OCI-LY1 (cell line): ENCODE data around the gene MGAT5B.
"Not testable (repeated sequence)": the region's sequence is repeated elsewhere in the genome, so short reads cannot be mapped to it uniquely, and the experiment has no call there.

ENCODE experiments used
- H2AFZ ChIP-seq: fragments of 200-600 bp; sonication (generic), shearing (Covaris generic); 2 replicates; pipeline ENCODE4 v1.6.0; 2014; ENCODE audit warnings: antibody characterized with exemption, mild to moderate bottlenecking, low read length
- H3F3A ChIP-seq: fragments of 200-600 bp; sonication (generic), shearing (Covaris generic); 2 replicates; pipeline ENCODE4 v1.6.0; 2014; ENCODE audit warnings: mild to moderate bottlenecking, antibody characterized with exemption, low read length, moderate library complexity; ENCODE audit not compliant: insufficient read depth
- H3K27ac ChIP-seq: fragments of 200-600 bp; sonication (generic); 2 replicates; pipeline ENCODE4 v1.5.1; 2014; ENCODE audit warnings: low read length, mixed run types, mild to moderate bottlenecking, low read depth; ENCODE audit not compliant: poor library complexity, severe bottlenecking
- H3K27me3 ChIP-seq: fragments of 200-600 bp; sonication (generic); 2 replicates; pipeline ENCODE4 v1.6.0; 2014; ENCODE audit warnings: antibody characterized with exemption, mild to moderate bottlenecking, low read length, moderate library complexity; ENCODE audit not compliant: insufficient read depth
- H3K36me3 ChIP-seq: fragments of 200-600 bp; sonication (generic); 2 replicates; pipeline ENCODE4 v1.6.1; 2014; ENCODE audit warnings: mild to moderate bottlenecking, antibody characterized with exemption, low read length, moderate library complexity, mixed read lengths; ENCODE audit not compliant: insufficient read depth
- H3K4me1 ChIP-seq: fragments of 200-600 bp; sonication (generic); 2 replicates; pipeline ENCODE4 v1.5.1; 2014; ENCODE audit warnings: mild to moderate bottlenecking, low read length, moderate library complexity; ENCODE audit not compliant: insufficient read depth, severe bottlenecking
- H3K4me2 ChIP-seq: fragments of 200-600 bp; sonication (generic), shearing (Covaris generic); 2 replicates; pipeline ENCODE4 v1.6.1; 2014; ENCODE audit warnings: low read length
- H3K4me3 ChIP-seq: fragments of 200-600 bp; sonication (generic); 2 replicates; pipeline ENCODE4 v1.5.1; 2014; ENCODE audit warnings: low read length, low read depth, mild to moderate bottlenecking, mixed read lengths; ENCODE audit not compliant: poor library complexity, severe bottlenecking
- H3K79me2 ChIP-seq: fragments of 200-600 bp; shearing (Covaris generic); 2 replicates; pipeline ENCODE4 v1.6.1; 2016; ENCODE audit warnings: mixed run types, low read length, mixed read lengths; ENCODE audit not compliant: insufficient read depth
- H3K9ac ChIP-seq: fragments of 200-600 bp; sonication (generic), shearing (Covaris generic); 2 replicates; pipeline ENCODE4 v1.6.1; 2014; ENCODE audit warnings: mild to moderate bottlenecking, low read length, mixed read lengths
- H3K9me2 ChIP-seq: fragments of 200-600 bp; sonication (generic), shearing (Covaris generic); 2 replicates; pipeline ENCODE4 v1.6.1; 2014; ENCODE audit warnings: low read depth, mild to moderate bottlenecking, low read length, mixed read lengths
- H3K9me3 ChIP-seq: fragments of 200-600 bp; shearing (Covaris generic); 2 replicates; pipeline ENCODE4 v1.6.1; 2014; ENCODE audit warnings: low read length, mixed read lengths
- H4K20me1 ChIP-seq: fragments of 200-600 bp; sonication (generic), shearing (Covaris generic); 2 replicates; pipeline ENCODE4 v1.6.0; 2016; ENCODE audit warnings: mild to moderate bottlenecking, low read length; ENCODE audit not compliant: insufficient read depth
- EZH2 ChIP-seq: fragments of 200-600 bp; sonication (generic), shearing (Covaris generic); IDR thresholded peaks from 2 replicates; pipeline ENCODE4 v1.8.0; 2017; ENCODE audit warnings: borderline replicate concordance, mixed run types, mild to moderate bottlenecking, antibody characterized with exemption, low read length, moderate library complexity, mixed read lengths
- TF ChIP-seq, protein P1 (sequence below): fragments of 200-600 bp; sonication (generic), shearing (Covaris generic); IDR thresholded peaks from 2 replicates; pipeline ENCODE4 v1.5.1; 2017; ENCODE audit warnings: mild to moderate bottlenecking, antibody characterized with exemption, low read length, moderate library complexity, mixed read lengths

The MGAT5B gene

GRCh38 chr17:76845541-76846017 lies 22.6 kb upstream of the MGAT5B start:
- no peaks in the 10 kb centered on the region for H3K9me2 ChIP-seq
- H3K36me3 ChIP-seq = no peaks in the 10 kb centered on the region
- H3K4me1 ChIP-seq = no peaks in the 10 kb centered on the region
- no peaks in the 10 kb centered on the region for H3K9me3 ChIP-seq
- no peaks in the 10 kb centered on the region for H4K20me1 ChIP-seq
- no peak overlapping the region for H3K9ac ChIP-seq
- H3K79me2 ChIP-seq = no peaks in the 10 kb centered on the region
- no peak overlapping the region for H2AFZ ChIP-seq
- TF ChIP-seq, protein P1, sequence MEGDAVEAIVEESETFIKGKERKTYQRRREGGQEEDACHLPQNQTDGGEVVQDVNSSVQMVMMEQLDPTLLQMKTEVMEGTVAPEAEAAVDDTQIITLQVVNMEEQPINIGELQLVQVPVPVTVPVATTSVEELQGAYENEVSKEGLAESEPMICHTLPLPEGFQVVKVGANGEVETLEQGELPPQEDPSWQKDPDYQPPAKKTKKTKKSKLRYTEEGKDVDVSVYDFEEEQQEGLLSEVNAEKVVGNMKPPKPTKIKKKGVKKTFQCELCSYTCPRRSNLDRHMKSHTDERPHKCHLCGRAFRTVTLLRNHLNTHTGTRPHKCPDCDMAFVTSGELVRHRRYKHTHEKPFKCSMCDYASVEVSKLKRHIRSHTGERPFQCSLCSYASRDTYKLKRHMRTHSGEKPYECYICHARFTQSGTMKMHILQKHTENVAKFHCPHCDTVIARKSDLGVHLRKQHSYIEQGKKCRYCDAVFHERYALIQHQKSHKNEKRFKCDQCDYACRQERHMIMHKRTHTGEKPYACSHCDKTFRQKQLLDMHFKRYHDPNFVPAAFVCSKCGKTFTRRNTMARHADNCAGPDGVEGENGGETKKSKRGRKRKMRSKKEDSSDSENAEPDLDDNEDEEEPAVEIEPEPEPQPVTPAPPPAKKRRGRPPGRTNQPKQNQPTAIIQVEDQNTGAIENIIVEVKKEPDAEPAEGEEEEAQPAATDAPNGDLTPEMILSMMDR = no peak
- TF ChIP-seq EZH2 = no peak
- peaks cover 12% of the 10 kb centered on the region for H3K27me3 ChIP-seq
- H3K27ac ChIP-seq = no peak overlapping the region
- no peak overlapping the region for H3K4me2 ChIP-seq
- H3K4me3 ChIP-seq = no peak overlapping the region
- H3F3A ChIP-seq = no peaks in the 10 kb centered on the region

DNA sequence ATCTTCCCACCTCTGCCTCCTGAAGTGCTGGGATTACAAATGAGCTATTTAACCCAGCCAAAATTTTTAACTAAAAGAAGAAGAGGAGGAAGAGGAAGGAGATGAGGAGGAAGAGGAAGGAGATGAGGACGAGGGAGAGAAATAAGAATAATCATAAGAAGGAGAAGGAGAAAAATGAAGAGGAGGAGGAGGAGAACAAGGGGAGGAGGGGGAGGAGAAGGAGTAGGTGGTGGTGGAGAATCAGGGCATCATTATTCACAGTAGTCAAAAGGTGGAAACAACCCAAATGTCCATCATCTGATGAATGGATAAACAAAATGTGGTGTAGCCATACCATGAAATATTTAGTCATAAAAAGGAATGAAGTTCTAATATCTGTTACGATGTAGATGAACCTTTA lies 21.2 kb upstream of the MGAT5B start:
- Histone ChIP-seq H3K4me1 (no peaks in the 10 kb centered on the region), H4K20me1 (no peaks in the 10 kb centered on the region), H3K27ac (no peak overlapping the region), H3F3A (no peaks in the 10 kb centered on the region), H3K4me3 (no peak overlapping the region), H3K36me3 (no peaks in the 10 kb centered on the region), H3K9me2 (no peaks in the 10 kb centered on the region), H3K9ac (no peak overlapping the region), H2AFZ (no peak overlapping the region), H3K27me3 (peaks cover 10% of the 10 kb centered on the region), H3K4me2 (no peak overlapping the region), H3K79me2 (no peaks in the 10 kb centered on the region), H3K9me3 (no peaks in the 10 kb centered on the region)
- TF ChIP-seq EZH2 = no peak
- TF ChIP-seq, protein P1 = no peak

DNA sequence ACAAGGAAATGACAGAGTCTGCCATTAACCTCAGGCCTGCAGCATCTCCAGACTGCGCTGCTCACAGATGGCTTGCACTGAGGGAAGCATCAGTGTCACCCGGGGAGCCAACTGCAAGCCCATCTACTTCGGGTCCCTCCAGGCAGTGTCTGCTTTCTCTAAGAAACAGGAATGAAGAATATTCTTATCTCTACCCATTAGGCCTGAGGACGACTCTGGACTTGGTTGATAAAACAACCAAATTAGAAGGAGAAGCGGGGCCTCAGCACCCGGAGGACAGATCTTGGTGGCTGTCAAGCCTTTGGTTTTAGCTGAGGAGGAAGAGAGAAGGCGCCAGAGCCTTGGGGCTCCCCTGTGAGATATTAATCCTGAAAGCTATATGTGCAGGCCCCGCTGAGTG lies 19.5 kb upstream of the MGAT5B start:
- TF ChIP-seq EZH2 = no peak
- TF ChIP-seq, protein P1 = no peak
- no peaks in the 10 kb centered on the region for H3K36me3 ChIP-seq
- no peak overlapping the region for H3K9ac ChIP-seq
- H3K27ac ChIP-seq = no peak overlapping the region
- no peaks in the 10 kb centered on the region for H3F3A ChIP-seq
- no peaks in the 10 kb centered on the region for H3K9me2 ChIP-seq
- no peaks in the 10 kb centered on the region for H4K20me1 ChIP-seq
- peaks cover 10% of the 10 kb centered on the region for H3K27me3 ChIP-seq
- no peak overlapping the region for H3K4me2 ChIP-seq
- no peak overlapping the region for H2AFZ ChIP-seq
- no peak overlapping the region for H3K4me3 ChIP-seq
- no peaks in the 10 kb centered on the region for H3K4me1 ChIP-seq
- H3K79me2 ChIP-seq = no peaks in the 10 kb centered on the region
- H3K9me3 ChIP-seq = no peaks in the 10 kb centered on the region

DNA sequence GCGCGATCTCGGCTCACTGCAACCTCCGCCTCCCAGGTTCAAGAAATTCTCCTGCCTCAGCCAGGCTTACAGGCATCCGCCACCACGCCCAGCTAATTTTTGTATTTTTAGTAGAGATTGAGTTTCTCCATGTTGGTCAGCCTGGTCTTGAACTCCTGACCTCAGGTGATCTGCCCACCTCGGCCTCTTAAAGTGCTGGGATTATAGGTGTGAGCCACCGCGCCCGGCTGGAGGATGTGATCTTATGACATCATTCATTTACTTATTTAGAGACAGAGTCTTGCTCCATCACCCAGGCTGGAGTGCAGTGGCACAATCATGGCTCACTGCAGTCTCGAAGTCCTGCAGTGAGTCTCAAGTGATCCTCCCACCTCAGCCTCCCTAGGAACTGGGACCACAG lies 19.0 kb upstream of the MGAT5B start:
- not testable (repeated sequence) for H3F3A ChIP-seq, H3K27me3 ChIP-seq, H4K20me1 ChIP-seq, H3K27ac ChIP-seq, H3K9me2 ChIP-seq, H3K36me3 ChIP-seq, H2AFZ ChIP-seq, H3K4me3 ChIP-seq, H3K79me2 ChIP-seq, H3K4me1 ChIP-seq, H3K9me3 ChIP-seq, H3K9ac ChIP-seq, H3K4me2 ChIP-seq
